ENCODE measurements around the gene RTN1.

- TF ChIP-seq KAT7 (CRISPR knock-in tag; IDR thresholded peaks at IDR 0.05; ENCODE audit: borderline replicate concordance) (no peak), EZH2 (IDR thresholded peaks at IDR 0.05; ENCODE audit: borderline replicate concordance, low read depth, low read length) (no peak), TRIM24 (IDR thresholded peaks at IDR 0.05) (no peak), STAG1 (CRISPR knock-in tag; IDR thresholded peaks at IDR 0.05; ENCODE audit: borderline replicate concordance) (no peak), E2F6 (IDR thresholded peaks at IDR 0.05; ENCODE audit: borderline replicate concordance in 1 of 2, extremely low read depth in 1 of 2, insufficient read depth in 1 of 2, insufficient read length in 1 of 2, low read depth in 1 of 2, low read length in 1 of 2, poor library complexity in 1 of 2, severe bottlenecking in 1 of 2) (no peak), U2AF2 (optimal IDR thresholded peaks at IDR 0.05; ENCODE audit: low read depth, low read length) (no peak), REST (IDR thresholded peaks at IDR 0.05; ENCODE audit: borderline replicate concordance) (no peak), REST (CRISPR knock-in tag; IDR thresholded peaks at IDR 0.05; ENCODE audit: low read depth) (no peak)
Observed at GRCh38 chr14:59816941-59817340, 53.6 kb downstream of the RTN1 start.

Measured in K562 (cell line).